Thoracic aorta endothelial cell (primary cell): ENCODE data around the gene TMEM135. TPM values are rescaled to one million over a fixed set of nuclear protein-coding genes. Genes with fewer than 3 reads are reported as not detected.

Experiments
- total RNA-seq: library from RNA; depleted of rRNA; stranded (reverse); fragments of >200 nt; gene quantifications from 2 replicates; pipeline ENCODE4 v1.2.3, GENCODE V29; 2012

The TMEM135 gene
- total RNA-seq = 29.8 and 37.8 TPM in 2 replicates

GRCh38 chr11:87037450-87038234, at the start of gene TMEM135:
TSS of gene TMEM135 (plus strand) at chr11:87037934. CDS start at chr11:87038046, 112 bp downstream.

Other genes starting within 250 kb of the TMEM135 start
- 282 and 350 TPM in 2 replicates for gene PRSS23, start 237.4 kb upstream of the TMEM135 start, total RNA-seq
- gene FZD4, start 82.5 kb upstream of the TMEM135 start, total RNA-seq = 254 and 267 TPM in 2 replicates